Measurements from ENCODE around the gene DNTT.

Gene DNTT

DNA sequence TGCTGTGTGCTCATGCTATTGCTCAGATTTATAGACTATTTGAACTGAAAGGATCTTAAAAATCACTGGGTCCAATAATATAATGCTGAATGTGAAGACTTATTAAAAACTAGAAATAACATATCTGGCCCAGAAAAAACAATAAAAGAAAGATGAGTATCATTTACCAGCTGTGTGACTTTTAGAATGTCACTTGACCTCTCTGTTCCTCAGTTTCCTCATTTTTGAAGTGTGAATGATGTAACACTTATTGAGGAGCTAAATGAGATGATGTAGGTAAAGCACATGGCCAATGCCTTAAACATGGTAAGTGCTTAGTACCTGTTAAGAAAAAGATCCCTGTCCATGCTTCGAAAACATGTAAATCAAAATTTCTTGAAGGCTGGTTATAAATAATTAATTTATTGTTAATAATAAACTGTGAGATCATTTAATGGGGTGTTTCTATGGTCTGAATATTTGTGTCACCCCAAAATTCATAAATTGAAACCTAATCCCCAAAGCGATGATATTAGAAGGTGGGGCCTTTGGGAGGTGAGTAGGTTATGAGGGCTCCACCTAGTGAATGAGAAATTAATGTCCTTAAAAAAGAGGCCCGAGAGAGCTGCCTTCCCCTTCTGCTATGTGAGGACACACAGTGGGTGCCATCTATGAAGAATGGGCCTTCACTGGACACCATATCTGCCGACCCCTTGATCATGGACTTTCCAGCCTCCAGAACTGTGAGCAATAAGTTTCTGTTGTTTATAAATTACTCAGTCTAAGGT is 13.0 kb downstream of the DNTT start:
- TF ChIP-seq, protein P1, sequence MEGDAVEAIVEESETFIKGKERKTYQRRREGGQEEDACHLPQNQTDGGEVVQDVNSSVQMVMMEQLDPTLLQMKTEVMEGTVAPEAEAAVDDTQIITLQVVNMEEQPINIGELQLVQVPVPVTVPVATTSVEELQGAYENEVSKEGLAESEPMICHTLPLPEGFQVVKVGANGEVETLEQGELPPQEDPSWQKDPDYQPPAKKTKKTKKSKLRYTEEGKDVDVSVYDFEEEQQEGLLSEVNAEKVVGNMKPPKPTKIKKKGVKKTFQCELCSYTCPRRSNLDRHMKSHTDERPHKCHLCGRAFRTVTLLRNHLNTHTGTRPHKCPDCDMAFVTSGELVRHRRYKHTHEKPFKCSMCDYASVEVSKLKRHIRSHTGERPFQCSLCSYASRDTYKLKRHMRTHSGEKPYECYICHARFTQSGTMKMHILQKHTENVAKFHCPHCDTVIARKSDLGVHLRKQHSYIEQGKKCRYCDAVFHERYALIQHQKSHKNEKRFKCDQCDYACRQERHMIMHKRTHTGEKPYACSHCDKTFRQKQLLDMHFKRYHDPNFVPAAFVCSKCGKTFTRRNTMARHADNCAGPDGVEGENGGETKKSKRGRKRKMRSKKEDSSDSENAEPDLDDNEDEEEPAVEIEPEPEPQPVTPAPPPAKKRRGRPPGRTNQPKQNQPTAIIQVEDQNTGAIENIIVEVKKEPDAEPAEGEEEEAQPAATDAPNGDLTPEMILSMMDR (IDR thresholded peaks at IDR 0.05): no peak

DNA sequence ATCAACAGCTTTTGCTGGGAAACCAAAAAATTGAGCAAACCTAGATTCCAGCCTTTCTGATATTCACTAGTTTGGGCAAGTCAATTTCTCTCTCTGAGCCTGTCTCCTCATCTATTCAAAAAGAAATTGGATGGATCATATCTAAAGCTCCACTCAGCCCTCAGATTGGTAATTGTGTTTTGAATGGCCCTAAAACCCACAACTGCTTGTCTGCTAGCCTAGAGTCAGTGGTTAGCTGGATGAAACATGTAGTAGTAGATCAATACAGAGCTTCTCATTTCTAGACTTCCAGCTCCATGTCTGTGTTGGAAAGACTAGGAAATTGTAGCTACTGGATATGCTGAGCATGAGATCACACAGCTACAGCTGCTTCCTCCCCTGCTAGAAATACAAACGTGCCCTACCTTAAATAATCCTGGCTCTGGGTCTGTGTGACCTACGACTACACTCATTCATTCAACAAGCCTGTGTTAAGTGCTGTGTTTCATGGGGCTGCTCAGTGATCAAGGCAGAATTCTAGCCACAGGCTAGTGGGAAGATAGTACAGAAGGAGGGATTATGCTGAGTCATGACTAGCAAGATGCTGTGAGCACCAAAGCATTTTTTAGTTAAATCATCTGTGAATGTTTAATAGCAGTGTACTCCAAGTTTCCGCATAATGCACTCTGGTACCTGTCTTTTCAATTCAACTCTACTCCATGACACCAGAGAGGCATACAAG is 15.7 kb downstream of the DNTT start:
- TF ChIP-seq, protein P1 (IDR thresholded peaks at IDR 0.05): no peak

DNA sequence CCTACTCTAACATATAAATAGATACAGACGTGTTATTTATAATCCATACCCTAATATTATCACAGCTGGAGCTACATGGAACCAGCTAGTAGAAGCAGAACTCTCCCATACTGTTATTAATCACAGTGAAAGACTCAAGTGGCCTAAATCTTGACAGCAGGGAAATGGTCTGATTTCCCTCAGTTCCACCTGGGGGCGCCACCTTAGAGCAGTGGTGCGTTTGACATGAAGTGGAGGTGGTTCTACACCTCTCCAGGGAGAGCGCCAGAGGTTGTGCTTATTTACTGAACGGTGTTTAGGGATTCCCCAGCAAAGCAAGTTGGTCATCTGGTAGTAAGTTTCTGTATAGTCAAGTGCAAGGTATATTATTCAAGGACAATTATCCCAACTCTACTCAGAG is 17.6 kb downstream of the DNTT start:
- TF ChIP-seq, protein P1 (IDR thresholded peaks at IDR 0.05): no peak; the same call in 1 of the 2 replicates

DNA sequence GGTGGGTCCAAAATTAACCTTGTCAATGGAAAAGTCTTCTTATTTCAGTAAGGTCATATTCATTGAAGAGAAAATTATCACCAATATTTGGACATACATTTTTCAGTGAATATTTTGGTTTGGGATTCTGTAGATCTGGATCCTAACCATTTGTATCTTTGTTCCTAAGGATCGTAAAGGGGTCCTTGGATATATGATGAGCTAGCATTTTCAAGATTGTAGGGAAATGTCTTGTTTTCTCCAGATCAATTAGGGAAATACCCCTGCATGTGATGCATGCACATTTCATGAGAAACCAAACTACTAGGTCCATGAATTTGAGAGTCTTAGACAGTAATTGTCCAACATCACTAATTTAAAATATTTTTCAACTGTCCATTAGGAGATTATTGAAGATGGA is 18.0 kb downstream of the DNTT start:
- TF ChIP-seq, protein P1 (IDR thresholded peaks at IDR 0.05): no peak

DNA sequence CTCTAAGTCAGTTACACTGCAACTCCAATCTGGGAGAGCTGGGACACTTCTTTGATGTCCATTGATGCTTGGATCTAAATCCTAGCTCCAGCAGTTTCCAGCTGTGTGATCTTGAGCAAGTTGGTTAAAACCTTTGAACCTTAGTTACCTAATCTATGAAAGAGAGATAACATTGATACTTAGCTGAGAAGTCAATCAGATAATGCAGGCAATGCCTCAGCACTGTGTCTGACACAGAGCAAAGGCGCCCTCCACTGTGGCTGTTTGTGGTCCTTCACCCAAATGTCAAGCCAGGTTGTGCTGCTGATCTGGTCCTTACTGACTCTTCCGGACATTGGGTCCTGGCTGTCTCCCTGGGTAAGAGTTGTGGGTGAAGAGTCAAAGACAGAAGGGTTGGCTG is 20.2 kb downstream of the DNTT start:
- TF ChIP-seq, protein P1 (IDR thresholded peaks at IDR 0.05): no peak

DNA sequence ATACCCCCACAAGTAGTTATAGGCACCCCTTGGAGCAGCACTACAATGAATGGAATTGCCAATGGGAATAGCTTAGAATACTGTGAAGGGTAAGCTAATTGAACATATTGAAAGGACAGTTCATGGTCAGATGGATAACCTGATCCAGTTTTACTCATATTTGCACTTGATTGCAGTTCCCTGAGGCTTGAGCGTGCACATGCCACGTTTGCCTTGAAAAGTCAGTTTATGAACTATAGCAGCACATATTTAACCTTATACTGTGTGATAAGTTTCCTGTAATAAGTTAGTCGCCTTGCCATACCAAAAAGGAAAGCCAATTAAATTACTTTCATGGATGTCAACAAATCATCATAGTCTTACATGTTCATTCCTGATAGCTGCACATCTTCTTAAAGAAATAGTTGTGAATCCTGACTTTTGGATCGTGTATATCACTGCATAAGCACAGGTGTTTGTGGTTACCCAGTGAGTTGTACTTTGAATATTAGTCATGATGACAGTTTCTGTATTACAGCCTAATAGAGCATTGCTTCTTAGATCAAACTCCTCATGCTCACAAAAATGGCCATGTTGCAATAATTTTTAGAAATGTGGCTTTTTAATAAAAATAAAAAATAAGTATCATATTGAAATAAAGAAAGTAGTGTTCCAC is 21.6 kb downstream of the DNTT start:
- TF ChIP-seq, protein P1 (IDR thresholded peaks at IDR 0.05): no peak

DNA sequence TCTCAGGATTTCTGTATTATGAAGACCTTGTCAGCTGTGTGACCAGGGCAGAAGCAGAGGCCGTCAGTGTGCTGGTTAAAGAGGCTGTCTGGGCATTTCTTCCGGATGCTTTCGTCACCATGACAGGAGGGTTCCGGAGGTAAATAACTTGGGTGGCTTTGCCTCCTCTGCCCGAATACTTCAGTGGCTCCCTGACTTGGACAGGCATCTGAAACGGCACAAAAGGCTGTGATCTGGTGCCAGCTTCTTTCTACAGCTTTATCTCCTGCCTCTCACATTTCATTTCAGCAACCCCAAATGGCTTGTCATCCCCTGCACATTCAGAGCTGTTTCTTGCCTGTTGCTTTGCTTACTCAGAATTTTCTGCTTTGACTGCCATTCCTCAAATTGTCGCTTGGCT is 23.2 kb downstream of the DNTT start:
- TF ChIP-seq, protein P1 (IDR thresholded peaks at IDR 0.05): no peak

Measured in LNCAP (cell line).